ENCODE results near the gene LRRC17. TPM values are rescaled to one million over a fixed set of nuclear protein-coding genes. Genes with fewer than 3 reads are reported as not detected.
"Not testable (repeated sequence)": the region's sequence is repeated elsewhere in the genome, so short reads cannot be mapped to it uniquely, and the experiment has no call there.

The LRRC17 gene
- total and polyA plus RNA-seq, 2 experiments from 2014 or later, result 20.4 to 40.8 TPM

DNA sequence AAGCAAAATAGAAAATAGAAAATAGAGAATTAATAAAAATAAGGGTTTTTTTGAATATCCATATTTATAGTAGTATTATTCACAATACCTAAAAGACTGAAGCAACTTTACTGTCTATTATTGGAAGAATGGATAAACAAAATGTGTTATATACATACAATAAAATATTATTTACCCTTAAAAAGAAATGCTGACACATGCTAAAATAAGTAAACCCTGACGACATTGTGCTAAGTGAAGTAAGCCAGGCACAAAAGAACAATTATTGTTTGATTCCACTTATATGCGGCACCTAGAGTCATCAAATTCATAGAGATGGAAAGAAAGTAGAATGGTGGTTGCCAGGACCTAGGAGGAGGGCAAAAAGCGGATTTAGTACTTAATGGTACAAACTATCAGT lies 39.0 kb downstream of the LRRC17 start:
- Histone ChIP-seq H3K36me3 (replicated peaks; ENCODE audit: insufficient read depth, low read depth) (no peaks in the 10 kb centered on the region), H3K27me3 (no peaks in the 10 kb centered on the region), H4K20me1 (ENCODE audit: insufficient read depth, poor library complexity, severe bottlenecking) (no peaks in the 10 kb centered on the region), H3K4me2 (no peak overlapping the region), H3K9me2 (replicated peaks; ENCODE audit: insufficient read depth) (no peaks in the 10 kb centered on the region), H3K4me1 (ENCODE audit: insufficient read depth) (no peaks in the 10 kb centered on the region), H3K4me3 (no peak overlapping the region), H3K79me2 (no peaks in the 10 kb centered on the region), H3K27ac (no peak overlapping the region), H3K9me3 (ENCODE audit: low read depth) (no peaks in the 10 kb centered on the region), H2AFZ (no peak overlapping the region)
- WGBS (ENCODE audit: low lambda C conversion rate, missing lambda C conversion rate), result 94% methylated on average over 3 of the region's 3 CpGs
- TF ChIP-seq, protein P1, sequence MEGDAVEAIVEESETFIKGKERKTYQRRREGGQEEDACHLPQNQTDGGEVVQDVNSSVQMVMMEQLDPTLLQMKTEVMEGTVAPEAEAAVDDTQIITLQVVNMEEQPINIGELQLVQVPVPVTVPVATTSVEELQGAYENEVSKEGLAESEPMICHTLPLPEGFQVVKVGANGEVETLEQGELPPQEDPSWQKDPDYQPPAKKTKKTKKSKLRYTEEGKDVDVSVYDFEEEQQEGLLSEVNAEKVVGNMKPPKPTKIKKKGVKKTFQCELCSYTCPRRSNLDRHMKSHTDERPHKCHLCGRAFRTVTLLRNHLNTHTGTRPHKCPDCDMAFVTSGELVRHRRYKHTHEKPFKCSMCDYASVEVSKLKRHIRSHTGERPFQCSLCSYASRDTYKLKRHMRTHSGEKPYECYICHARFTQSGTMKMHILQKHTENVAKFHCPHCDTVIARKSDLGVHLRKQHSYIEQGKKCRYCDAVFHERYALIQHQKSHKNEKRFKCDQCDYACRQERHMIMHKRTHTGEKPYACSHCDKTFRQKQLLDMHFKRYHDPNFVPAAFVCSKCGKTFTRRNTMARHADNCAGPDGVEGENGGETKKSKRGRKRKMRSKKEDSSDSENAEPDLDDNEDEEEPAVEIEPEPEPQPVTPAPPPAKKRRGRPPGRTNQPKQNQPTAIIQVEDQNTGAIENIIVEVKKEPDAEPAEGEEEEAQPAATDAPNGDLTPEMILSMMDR (IDR thresholded peaks at IDR 0.05; ENCODE audit: poor library complexity), result no peak
- TF ChIP-seq EZH2 (IDR thresholded peaks at IDR 0.05; ENCODE audit: borderline replicate concordance) (no peak), EZH2phosphoT487 (IDR thresholded peaks at IDR 0.05; ENCODE audit: low read depth, severe bottlenecking, unreplicated experiment) (no peak)
- no peak for DNase-seq (ENCODE audit: low spot score)

DNA sequence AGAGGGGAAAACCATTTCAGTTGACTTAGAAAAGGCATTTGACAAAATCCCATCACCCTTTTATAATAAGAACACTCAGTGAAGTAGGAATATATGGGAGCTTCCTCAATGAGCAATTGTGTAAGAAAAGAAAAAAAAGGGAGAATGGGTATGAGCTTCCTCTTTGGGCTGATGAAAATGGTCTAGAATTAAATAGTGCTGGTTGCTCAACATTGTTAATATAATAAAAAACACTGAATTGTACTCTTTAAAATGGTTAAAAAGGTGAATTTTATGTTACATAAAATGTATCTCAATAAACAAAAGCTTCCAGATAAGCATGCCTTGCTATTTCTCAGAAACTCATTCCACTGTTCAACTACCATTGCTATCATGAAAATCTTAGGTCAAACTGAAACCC lies 40.6 kb downstream of the LRRC17 start:
- no peak for DNase-seq (ENCODE audit: low spot score)
- TF ChIP-seq EZH2 (IDR thresholded peaks at IDR 0.05; ENCODE audit: borderline replicate concordance) (no peak), EZH2phosphoT487 (IDR thresholded peaks at IDR 0.05; ENCODE audit: low read depth, severe bottlenecking, unreplicated experiment) (no peak)
- TF ChIP-seq, protein P1 (IDR thresholded peaks at IDR 0.05; ENCODE audit: poor library complexity), result no peak

DNA sequence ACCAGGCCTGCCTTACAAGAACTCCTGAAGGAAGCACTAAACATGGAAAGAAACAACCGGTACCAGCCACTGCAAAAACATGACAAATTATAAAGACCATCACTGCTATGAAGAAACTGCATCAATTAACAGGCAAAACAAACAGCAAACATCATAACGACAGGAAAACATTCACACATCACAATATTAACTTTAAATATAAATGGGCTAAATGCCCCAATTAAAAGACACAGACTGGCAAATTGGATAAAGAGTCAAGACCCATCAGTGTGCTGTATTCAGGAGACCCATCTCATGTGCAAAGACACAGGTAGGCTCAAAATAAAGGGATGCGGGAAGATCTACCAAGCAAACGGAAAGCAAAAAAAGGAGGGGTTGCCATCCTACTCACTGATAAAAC lies 41.6 kb downstream of the LRRC17 start:
- not testable (repeated sequence) for H3K4me3 ChIP-seq; H4K20me1 ChIP-seq (ENCODE audit: insufficient read depth, poor library complexity, severe bottlenecking); H3K36me3 ChIP-seq (replicated peaks; ENCODE audit: insufficient read depth, low read depth); DNase-seq (ENCODE audit: low spot score); H3K9me2 ChIP-seq (replicated peaks; ENCODE audit: insufficient read depth); H2AFZ ChIP-seq; H3K27me3 ChIP-seq; H3K4me2 ChIP-seq; H3K9me3 ChIP-seq (ENCODE audit: low read depth); H3K79me2 ChIP-seq; H3K27ac ChIP-seq; H3K4me1 ChIP-seq (ENCODE audit: insufficient read depth)
- WGBS (ENCODE audit: low lambda C conversion rate, missing lambda C conversion rate), result 72% methylated on average over 4 of the region's 4 CpGs

More for the DNA sequence above, 40.6 kb downstream of the LRRC17 start:
- no peak overlapping the region for H3K4me3 ChIP-seq
- no peak overlapping the region for H3K4me2 ChIP-seq
- H3K9me2 ChIP-seq (replicated peaks; ENCODE audit: insufficient read depth), result no peaks in the 10 kb centered on the region
- no peaks in the 10 kb centered on the region for H3K79me2 ChIP-seq
- H3K4me1 ChIP-seq (ENCODE audit: insufficient read depth), result no peaks in the 10 kb centered on the region
- no peaks in the 10 kb centered on the region for H3K36me3 ChIP-seq (replicated peaks; ENCODE audit: insufficient read depth, low read depth)
- H2AFZ ChIP-seq, result no peak overlapping the region
- H3K9me3 ChIP-seq (ENCODE audit: low read depth), result no peaks in the 10 kb centered on the region
- no peak overlapping the region for H3K27ac ChIP-seq
- no peaks in the 10 kb centered on the region for H4K20me1 ChIP-seq (ENCODE audit: insufficient read depth, poor library complexity, severe bottlenecking)
- no peaks in the 10 kb centered on the region for H3K27me3 ChIP-seq

DNA sequence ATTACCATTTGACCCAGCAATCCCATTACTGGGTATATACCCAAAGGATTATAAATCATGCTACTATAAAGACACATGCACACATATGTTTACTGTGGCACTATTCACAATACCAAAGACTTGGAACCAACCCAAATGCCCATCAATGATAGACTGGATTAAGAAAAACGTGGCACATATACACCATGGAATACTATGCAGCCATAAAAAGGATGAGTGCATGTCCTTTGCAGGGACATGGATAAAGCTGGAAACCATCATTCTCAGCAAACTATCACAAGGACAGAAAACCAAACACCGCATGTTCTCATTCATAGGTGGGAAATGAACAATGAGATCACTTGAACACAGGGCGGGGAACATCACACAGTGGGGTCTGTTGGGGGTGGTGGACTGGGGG lies 45.2 kb downstream of the LRRC17 start:
- not testable (repeated sequence) for H3K79me2 ChIP-seq; H3K9me2 ChIP-seq (replicated peaks; ENCODE audit: insufficient read depth); H3K4me3 ChIP-seq; H3K4me1 ChIP-seq (ENCODE audit: insufficient read depth); H3K9me3 ChIP-seq (ENCODE audit: low read depth); H2AFZ ChIP-seq; H3K36me3 ChIP-seq (replicated peaks; ENCODE audit: insufficient read depth, low read depth); H3K27me3 ChIP-seq; DNase-seq (ENCODE audit: low spot score); H4K20me1 ChIP-seq (ENCODE audit: insufficient read depth, poor library complexity, severe bottlenecking); H3K4me2 ChIP-seq; H3K27ac ChIP-seq
- 90% methylated on average over 3 of the region's 3 CpGs for WGBS (ENCODE audit: low lambda C conversion rate, missing lambda C conversion rate)

DNA sequence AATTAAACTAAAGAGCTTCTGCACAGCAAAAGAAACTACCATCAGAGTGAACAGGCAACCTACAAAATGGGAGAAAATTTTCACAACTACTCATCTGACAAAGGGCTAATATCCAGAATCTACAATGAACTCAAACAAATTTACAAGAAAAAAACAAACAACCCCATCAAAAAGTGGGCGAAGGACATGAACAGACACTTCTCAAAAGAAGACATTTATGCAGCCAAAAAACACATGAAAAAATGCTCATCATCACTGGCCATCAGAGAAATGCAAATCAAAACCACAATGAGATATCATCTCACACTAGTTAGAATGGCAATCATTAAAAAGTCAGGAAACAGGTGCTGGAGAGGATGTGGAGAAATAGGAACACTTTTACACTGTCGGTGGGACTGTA lies 49.2 kb downstream of the LRRC17 start:
- 80% methylated on average over 1 of the region's 2 CpGs for WGBS (ENCODE audit: low lambda C conversion rate, missing lambda C conversion rate)
- not testable (repeated sequence) for DNase-seq (ENCODE audit: low spot score); H3K9me2 ChIP-seq (replicated peaks; ENCODE audit: insufficient read depth); H3K9me3 ChIP-seq (ENCODE audit: low read depth); H3K4me3 ChIP-seq; H3K4me1 ChIP-seq (ENCODE audit: insufficient read depth); H3K4me2 ChIP-seq; H3K27ac ChIP-seq; H3K79me2 ChIP-seq; H4K20me1 ChIP-seq (ENCODE audit: insufficient read depth, poor library complexity, severe bottlenecking); H3K36me3 ChIP-seq (replicated peaks; ENCODE audit: insufficient read depth, low read depth); H3K27me3 ChIP-seq; H2AFZ ChIP-seq
